HepG2 (cell line): ENCODE results near the gene TSPAN17. TPM values are rescaled to one million over a fixed set of nuclear protein-coding genes. Genes with fewer than 3 reads are reported as not detected.

Experiments
- CEBPG ChIP-seq: IDR thresholded peaks from 2 replicates; pipeline ENCODE4 v1.6.1; 2016
- CREM ChIP-seq, 2 experiments: sonication (generic) in 1 of 2; formaldehyde crosslinking in 1 of 2; IDR thresholded peaks; 2 replicates each; pipeline versions ENCODE4 v1.4.0 to v1.6.1; 2016 to 2020; ENCODE audit warnings: antibody characterized with exemption in 1 of 2, mild to moderate bottlenecking in 1 of 2, missing genetic modification reagents in 1 of 2
- FOSL1 ChIP-seq: sonication (generic); formaldehyde crosslinking; IDR thresholded peaks from 2 replicates; pipeline ENCODE4 v1.9.0; 2021; ENCODE audit warnings: missing genetic modification reagents, borderline replicate concordance
- FOXA3 ChIP-seq: IDR thresholded peaks from 2 replicates; pipeline ENCODE4 v1.6.1; 2016; ENCODE audit warnings: missing genetic modification reagents, missing compliant biosample characterization
- GATAD2A ChIP-seq: IDR thresholded peaks from 2 replicates; pipeline ENCODE4 v1.6.1; 2016
- GTF2F1 ChIP-seq: fragments of 150-350 bp; IDR thresholded peaks from 2 replicates; pipeline ENCODE4 v1.6.1; 2014; ENCODE audit warnings: low read length
- HNF1B ChIP-seq: sonication (generic); formaldehyde crosslinking; IDR thresholded peaks from 2 replicates; pipeline ENCODE4 v1.5.1; 2020; ENCODE audit warnings: mild to moderate bottlenecking, moderate library complexity, missing genetic modification reagents
- IKZF1 ChIP-seq: fragments of 450-650 bp; IDR thresholded peaks from 2 replicates; pipeline ENCODE4 v1.7.1; 2016
- KLF12 ChIP-seq: sonication (generic); formaldehyde crosslinking; IDR thresholded peaks from 2 replicates; pipeline ENCODE4 v1.4.0; 2020; ENCODE audit warnings: missing genetic modification reagents, borderline replicate concordance
- MAF1 ChIP-seq: sonication (generic); formaldehyde crosslinking; IDR thresholded peaks from 2 replicates; pipeline ENCODE4 v1.5.0; 2020; ENCODE audit warnings: missing genetic modification reagents, borderline replicate concordance
- MAFG ChIP-seq: sonication (generic); formaldehyde crosslinking; IDR thresholded peaks from 2 replicates; pipeline ENCODE4 v1.5.1; 2020; ENCODE audit warnings: mild to moderate bottlenecking, missing genetic modification reagents
- NCOA1 ChIP-seq: sonication (generic); formaldehyde crosslinking; IDR thresholded peaks from 2 replicates; pipeline ENCODE4 v1.9.0; 2021; ENCODE audit warnings: missing genetic modification reagents
- NFKB2 ChIP-seq: sonication (generic); formaldehyde crosslinking; IDR thresholded peaks from 2 replicates; pipeline ENCODE4 v1.4.0; 2020; ENCODE audit warnings: missing genetic modification reagents, borderline replicate concordance
- NONO ChIP-seq, 2 experiments: fragments of 450-650 bp in 1 of 2; sonication (generic) in 1 of 2; formaldehyde crosslinking in 1 of 2; IDR thresholded peaks in 1 of 2; conservative IDR thresholded peaks in 1 of 2; 2 replicates each; pipeline versions ENCODE4 v1.6.1 to v1.8.0; 2017 to 2022; ENCODE audit warnings: mild to moderate bottlenecking in 1 of 2, missing genetic modification reagents in 1 of 2, moderate library complexity in 1 of 2
- POLR2G ChIP-seq: fragments of 200-400 bp; formaldehyde crosslinking; IDR thresholded peaks from 2 replicates; pipeline ENCODE4 v1.6.1; 2018; ENCODE audit warnings: mild to moderate bottlenecking, low read depth, low read length, moderate library complexity
- SETDB1 ChIP-seq: sonication (generic); formaldehyde crosslinking; IDR thresholded peaks from 2 replicates; pipeline ENCODE4 v1.5.1; 2020; ENCODE audit warnings: missing genetic modification reagents, mild to moderate bottlenecking, borderline replicate concordance
- STAG1 ChIP-seq: sonication (generic); formaldehyde crosslinking; IDR thresholded peaks from 2 replicates; pipeline ENCODE4 v1.4.0; 2020; ENCODE audit warnings: missing genetic modification reagents
- THAP7 ChIP-seq: sonication (generic); formaldehyde crosslinking; IDR thresholded peaks from 2 replicates; pipeline ENCODE4 v1.8.1; 2023; ENCODE audit warnings: mild to moderate bottlenecking, missing genetic modification reagents
- TSC22D2 ChIP-seq: sonication (generic); formaldehyde crosslinking; IDR thresholded peaks from 2 replicates; pipeline ENCODE4 v1.5.1; 2020; ENCODE audit warnings: missing genetic modification reagents, mild to moderate bottlenecking, borderline replicate concordance
- ZFX ChIP-seq: sonication (generic); formaldehyde crosslinking; IDR thresholded peaks from 2 replicates; pipeline ENCODE4 v1.4.0; 2020; ENCODE audit warnings: mild to moderate bottlenecking, low read depth, missing genetic modification reagents, moderate library complexity
- ZNF329 ChIP-seq: sonication (generic); formaldehyde crosslinking; IDR thresholded peaks from 2 replicates; pipeline ENCODE4 v1.9.0; 2021; ENCODE audit warnings: low read depth, mild to moderate bottlenecking, missing genetic modification reagents
- ZNF337 ChIP-seq: sonication (generic); formaldehyde crosslinking; IDR thresholded peaks from 2 replicates; pipeline ENCODE4 v1.5.1; 2020; ENCODE audit warnings: missing genetic modification reagents, low read depth, mild to moderate bottlenecking, borderline replicate concordance
- ZNF432 ChIP-seq: sonication (generic); formaldehyde crosslinking; IDR thresholded peaks from 2 replicates; pipeline ENCODE4 v1.5.0; 2020; ENCODE audit warnings: missing genetic modification reagents, mild to moderate bottlenecking, borderline replicate concordance
- ZNF460 ChIP-seq: sonication (generic); formaldehyde crosslinking; IDR thresholded peaks from 2 replicates; pipeline ENCODE4 v1.5.1; 2020; ENCODE audit warnings: missing genetic modification reagents, mild to moderate bottlenecking, borderline replicate concordance
- ZNF484 ChIP-seq: sonication (generic); formaldehyde crosslinking; IDR thresholded peaks from 2 replicates; pipeline ENCODE4 v1.5.1; 2020; ENCODE audit warnings: mild to moderate bottlenecking, low read depth, missing genetic modification reagents, borderline replicate concordance
- ZNF761 ChIP-seq: sonication (generic); formaldehyde crosslinking; conservative IDR thresholded peaks from 2 replicates; pipeline ENCODE4 v1.4.0; 2020; ENCODE audit warnings: mild to moderate bottlenecking, missing genetic modification reagents
- ZNF784 ChIP-seq: sonication (generic); formaldehyde crosslinking; IDR thresholded peaks from 2 replicates; pipeline ENCODE4 v1.5.1; 2020; ENCODE audit warnings: missing genetic modification reagents, mild to moderate bottlenecking, borderline replicate concordance
- ZNF816 ChIP-seq: sonication (generic); formaldehyde crosslinking; IDR thresholded peaks from 2 replicates; pipeline ENCODE4 v1.8.0; 2022; ENCODE audit warnings: missing genetic modification reagents, mild to moderate bottlenecking, borderline replicate concordance
- polyA plus RNA-seq, 8 experiments: library from polyadenylated mRNA; depleted of rRNA in 3 of 8; stranded (reverse) in 7 of 8; unstranded in 1 of 8; fragments of >200 nt; fragmentation: Illumina TruSeq in 4 of 8; extraction: Trizol in 4 of 8; gene quantifications; 2 replicates each; pipeline versions ENCODE4 v1.2.1 to v1.2.3, GENCODE V29; 2011 to 2016; ENCODE audit warnings: low read depth in 4 of 8, missing spikeins in 1 of 8, mixed read lengths in 1 of 8; ENCODE audit not compliant: insufficient read depth in 1 of 8
- total RNA-seq, 5 experiments: library from RNA; depleted of rRNA; stranded (reverse); fragments of >200 nt; fragmentation: Illumina TruSeq; extraction: Trizol; gene quantifications; 2 replicates each; pipeline ENCODE4 v1.2.3, GENCODE V29; 2016; ENCODE audit warnings: low read depth in 1 of 5
- TF ChIP-seq, protein P1 (sequence below): sonication (generic); formaldehyde crosslinking; IDR thresholded peaks from 2 replicates; pipeline ENCODE4 v1.5.1; 2020; ENCODE audit warnings: mild to moderate bottlenecking, missing genetic modification reagents, moderate library complexity

TSPAN17 gene
- total and polyA plus RNA-seq, 2 of the 13 experiments (the other 11 are each of a cell fraction or from before 2014, with no cell fraction given): 11.5 to 15.0 TPM

DNA sequence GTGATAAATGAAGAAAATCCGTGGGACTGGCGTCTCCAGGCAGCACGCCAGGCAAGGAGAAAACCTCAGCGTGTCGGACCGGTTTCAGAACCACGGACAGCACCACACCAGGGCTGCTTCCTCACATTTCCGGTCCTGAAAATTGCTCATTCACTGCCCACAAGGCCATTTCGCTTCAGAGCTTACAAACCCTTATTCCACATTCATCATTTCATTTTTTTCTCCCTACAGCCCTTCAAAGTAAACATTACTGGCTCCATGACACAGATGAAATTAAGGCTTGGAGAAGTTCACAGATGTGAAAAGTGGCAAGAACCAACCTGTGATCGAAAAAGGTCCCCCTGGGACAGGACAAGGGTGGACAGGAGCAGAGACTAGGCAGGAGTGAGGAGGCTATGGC lies 35.8 kb upstream of the TSPAN17 start (continued):
- peak; percentile 57 for TF ChIP-seq GATAD2A (CRISPR knock-in tag)
- TF ChIP-seq NFKB2 (CRISPR knock-in tag): peak; percentile 44; the same call in 1 of the 2 replicates
- no peak for TF ChIP-seq ZNF816 (CRISPR knock-in tag)
- TF ChIP-seq CREM (IDR thresholded peaks at IDR 0.05): no peak
- no peak for TF ChIP-seq CREM (CRISPR knock-in tag; IDR thresholded peaks at IDR 0.05)
- TF ChIP-seq FOXA3 (CRISPR knock-in tag): peak; percentile 38; the same call in 1 of the 2 replicates
- TF ChIP-seq ZFX: no peak
- no peak for TF ChIP-seq ZNF337 (CRISPR knock-in tag)
- no peak for TF ChIP-seq IKZF1
- no peak for TF ChIP-seq KLF12 (CRISPR knock-in tag)
- no peak for TF ChIP-seq ZNF432 (CRISPR knock-in tag)
- TF ChIP-seq NONO (IDR thresholded peaks at IDR 0.05): no peak
- no peak for TF ChIP-seq NONO (CRISPR knock-in tag; conservative IDR thresholded peaks at IDR 0.05)
- TF ChIP-seq ZNF460 (CRISPR knock-in tag): no peak
- no peak for TF ChIP-seq STAG1 (CRISPR knock-in tag)
- TF ChIP-seq GTF2F1: no peak
- no peak for TF ChIP-seq HNF1B (CRISPR knock-in tag)
- TF ChIP-seq POLR2G: no peak
- TF ChIP-seq ZNF784 (CRISPR knock-in tag): no peak
- TF ChIP-seq ZNF761 (CRISPR knock-in tag): no peak
- no peak for TF ChIP-seq SETDB1
- TF ChIP-seq FOSL1 (CRISPR knock-in tag): no peak
- TF ChIP-seq MAFG (CRISPR knock-in tag): no peak
- TF ChIP-seq THAP7 (CRISPR knock-in tag): no peak
- no peak for TF ChIP-seq ZNF484 (CRISPR knock-in tag)
- TF ChIP-seq NCOA1 (CRISPR knock-in tag): no peak
- TF ChIP-seq, protein P1, sequence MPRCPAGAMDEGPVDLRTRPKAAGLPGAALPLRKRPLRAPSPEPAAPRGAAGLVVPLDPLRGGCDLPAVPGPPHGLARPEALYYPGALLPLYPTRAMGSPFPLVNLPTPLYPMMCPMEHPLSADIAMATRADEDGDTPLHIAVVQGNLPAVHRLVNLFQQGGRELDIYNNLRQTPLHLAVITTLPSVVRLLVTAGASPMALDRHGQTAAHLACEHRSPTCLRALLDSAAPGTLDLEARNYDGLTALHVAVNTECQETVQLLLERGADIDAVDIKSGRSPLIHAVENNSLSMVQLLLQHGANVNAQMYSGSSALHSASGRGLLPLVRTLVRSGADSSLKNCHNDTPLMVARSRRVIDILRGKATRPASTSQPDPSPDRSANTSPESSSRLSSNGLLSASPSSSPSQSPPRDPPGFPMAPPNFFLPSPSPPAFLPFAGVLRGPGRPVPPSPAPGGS (CRISPR knock-in tag): no peak
- no peak for TF ChIP-seq MAF1 (CRISPR knock-in tag)
- TF ChIP-seq TSC22D2: peak; percentile 91
- TF ChIP-seq CEBPG (CRISPR knock-in tag): 0 out of 2 replicates have a peak, but pooled peaks have one; percentile 14
- peak; percentile 38; the same call in 1 of the 2 replicates for TF ChIP-seq ZNF329 (CRISPR knock-in tag)
